DOHH2 (cell line): ENCODE measurements around the gene SMYD2.

Experiments
- H3F3A ChIP-seq: fragments of 200-600 bp; sonication (generic), shearing (Covaris generic); 2 replicates; pipeline ENCODE4 v1.6.0; 2016; ENCODE audit warnings: antibody characterized with exemption, mild to moderate bottlenecking; ENCODE audit not compliant: control insufficient read depth, insufficient read depth
- H3K27ac ChIP-seq: fragments of 200-600 bp; sonication (generic); 2 replicates; pipeline ENCODE4 v1.5.1; 2014; ENCODE audit warnings: low read depth, mild to moderate bottlenecking, low read length, moderate library complexity
- H3K27me3 ChIP-seq: fragments of 200-600 bp; sonication (generic); 2 replicates; pipeline ENCODE4 v1.6.1; 2014; ENCODE audit warnings: mild to moderate bottlenecking, low read length, mixed read lengths; ENCODE audit not compliant: control insufficient read depth
- H3K36me3 ChIP-seq: fragments of 200-600 bp; sonication (generic); 2 replicates; pipeline ENCODE4 v1.6.1; 2014; ENCODE audit warnings: mild to moderate bottlenecking, low read length, moderate library complexity, mixed read lengths; ENCODE audit not compliant: control insufficient read depth
- H3K4me1 ChIP-seq: fragments of 200-600 bp; sonication (generic); 2 replicates; pipeline ENCODE4 v1.6.1; 2014; ENCODE audit warnings: mild to moderate bottlenecking, low read length, mixed read lengths; ENCODE audit not compliant: control insufficient read depth
- H3K4me2 ChIP-seq: fragments of 200-600 bp; sonication (generic); 2 replicates; pipeline ENCODE4 v1.6.0; 2014; ENCODE audit warnings: mild to moderate bottlenecking, low read length, moderate library complexity
- H3K4me3 ChIP-seq: fragments of 200-600 bp; sonication (generic); 2 replicates; pipeline ENCODE4 v1.5.1; 2014; ENCODE audit warnings: mild to moderate bottlenecking, low read length, mixed read lengths
- H3K79me2 ChIP-seq: fragments of 200-600 bp; sonication (generic); 2 replicates; pipeline ENCODE4 v1.6.1; 2014; ENCODE audit warnings: mild to moderate bottlenecking, low read length, mixed read lengths; ENCODE audit not compliant: control insufficient read depth
- H3K9me2 ChIP-seq: fragments of 200-600 bp; sonication (generic); replicated peaks from 2 replicates; pipeline ENCODE4 v1.6.1; 2014; ENCODE audit warnings: mild to moderate bottlenecking, low read length, mixed read lengths; ENCODE audit not compliant: control insufficient read depth
- H3K9me3 ChIP-seq: fragments of 200-600 bp; sonication (generic); 2 replicates; pipeline ENCODE4 v1.6.1; 2014; ENCODE audit warnings: antibody characterized with exemption, low read length, mixed read lengths; ENCODE audit not compliant: control insufficient read depth, insufficient read depth
- H4K20me1 ChIP-seq: fragments of 200-600 bp; sonication (generic); 2 replicates; pipeline ENCODE4 v1.6.0; 2014; ENCODE audit warnings: low read depth, mild to moderate bottlenecking, antibody characterized with exemption, low read length, moderate library complexity; ENCODE audit not compliant: control insufficient read depth, insufficient read depth
- CTCF ChIP-seq: fragments of 200-600 bp; sonication (generic); IDR thresholded peaks from one replicate; pipeline ENCODE4 v1.5.1; 2014; ENCODE audit warnings: antibody characterized with exemption, mild to moderate bottlenecking, low read depth, low read length; ENCODE audit not compliant: poor library complexity, severe bottlenecking
- EZH2phosphoT487 ChIP-seq: fragments of 200-600 bp; sonication (generic); IDR thresholded peaks from 2 replicates; pipeline ENCODE4 v1.6.1; 2017; ENCODE audit warnings: borderline replicate concordance, mild to moderate bottlenecking, antibody characterized with exemption, low read length, moderate library complexity, mixed read lengths

SMYD2 gene

GRCh38 chr1:214351551-214352277 lies 70.8 kb downstream of the SMYD2 start:
- Histone ChIP-seq H4K20me1 (no peaks in the 10 kb centered on the region), H3K4me2 (no peak overlapping the region), H3K9me2 (no peaks in the 10 kb centered on the region), H3K4me3 (no peak overlapping the region), H3K79me2 (no peaks in the 10 kb centered on the region), H3K27me3 (peaks cover 2% of the 10 kb centered on the region; the same call in 1 of the 2 replicates), H3K27ac (no peak overlapping the region), H3K9me3 (no peaks in the 10 kb centered on the region), H3K36me3 (no peaks in the 10 kb centered on the region), H3F3A (no peaks in the 10 kb centered on the region), H3K4me1 (no peaks in the 10 kb centered on the region)
- TF ChIP-seq EZH2phosphoT487 (no peak), CTCF (no peak)

- peaks cover under 1% of the 10 kb centered on the region; the same call in 1 of the 2 replicates for H3K27me3 ChIP-seq
- no peaks in the 10 kb centered on the region for H3K9me3 ChIP-seq
- no peak overlapping the region for H3K27ac ChIP-seq
- no peaks in the 10 kb centered on the region for H3K36me3 ChIP-seq
- H3K79me2 ChIP-seq = no peaks in the 10 kb centered on the region
- H4K20me1 ChIP-seq = no peaks in the 10 kb centered on the region
- no peaks in the 10 kb centered on the region for H3K4me1 ChIP-seq
- no peak overlapping the region for H3K4me3 ChIP-seq
- TF ChIP-seq EZH2phosphoT487 = no peak
- TF ChIP-seq CTCF = no peak
- no peaks in the 10 kb centered on the region for H3F3A ChIP-seq
- no peaks in the 10 kb centered on the region for H3K9me2 ChIP-seq
- no peak overlapping the region for H3K4me2 ChIP-seq
Measured at GRCh38 chr1:214352838-214353237, 71.9 kb downstream of the SMYD2 start.

DNA sequence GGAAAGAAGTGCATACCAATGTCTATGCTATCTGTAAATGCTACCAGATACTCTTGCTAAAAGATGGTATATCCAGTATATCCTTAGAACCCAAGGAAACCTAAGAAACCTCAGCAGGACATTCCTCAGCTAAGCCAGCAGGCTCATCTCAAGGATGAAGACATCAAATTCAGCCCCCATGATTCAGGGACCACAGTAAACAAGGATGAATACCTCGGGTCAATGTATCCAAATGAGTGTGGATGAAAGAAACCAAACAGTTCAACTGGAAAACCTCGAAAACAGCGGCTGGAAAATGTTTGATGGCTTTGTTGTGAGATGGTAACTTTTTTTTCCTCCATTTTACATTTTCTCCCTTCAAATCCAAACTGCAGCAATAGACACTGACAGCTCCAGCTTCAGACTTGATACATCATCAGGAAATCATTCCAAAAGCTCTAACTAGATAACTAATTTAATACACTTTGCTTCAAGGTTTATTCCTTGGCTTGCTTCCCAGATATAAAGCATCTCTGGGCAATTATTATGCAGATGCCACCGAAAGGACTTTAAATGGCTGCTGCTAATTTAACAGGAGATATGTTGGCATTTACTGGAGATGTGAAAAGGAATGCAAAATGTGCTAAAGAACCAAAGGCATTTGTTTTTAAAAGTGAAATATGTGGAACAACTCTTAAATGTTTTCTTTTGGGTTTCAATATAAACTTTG lies 73.6 kb downstream of the SMYD2 start:
- no peak overlapping the region for H3K4me3 ChIP-seq
- H3K27ac ChIP-seq = no peak overlapping the region
- no peaks in the 10 kb centered on the region; the same call in 1 of the 2 replicates for H3K27me3 ChIP-seq
- H3K79me2 ChIP-seq = no peaks in the 10 kb centered on the region
- TF ChIP-seq EZH2phosphoT487 (no peak), CTCF (no peak)
- H3K4me1 ChIP-seq = no peaks in the 10 kb centered on the region
- no peaks in the 10 kb centered on the region for H3K36me3 ChIP-seq
- no peaks in the 10 kb centered on the region for H3K9me2 ChIP-seq
- no peak overlapping the region for H3K4me2 ChIP-seq
- H3F3A ChIP-seq = no peaks in the 10 kb centered on the region
- no peaks in the 10 kb centered on the region for H3K9me3 ChIP-seq
- no peaks in the 10 kb centered on the region for H4K20me1 ChIP-seq
